T-helper 1 cell treated with Interleukin-12 subunit alpha and Interleukin-12 subunit beta and Interleukin-4 antibody, amounts not matched to agents 30 μg/mL and 1 μg/mL, for 36 hours (primary cell): ENCODE results near the gene SLC2A6.
"Not testable (repeated sequence)": the region's sequence is repeated elsewhere in the genome, so short reads cannot be mapped to it uniquely, and the experiment has no call there.

Source experiments
- H3K27ac Mint-ChIP-seq: one replicate; pipeline ENCODE4 v1.8.0; 2021; ENCODE audit warnings: mild to moderate bottlenecking, mixed read lengths
- H3K27me3 Mint-ChIP-seq: one replicate; pipeline ENCODE4 v1.8.0; 2021; ENCODE audit warnings: low read depth, mixed read lengths
- H3K36me3 Mint-ChIP-seq: one replicate; pipeline ENCODE4 v1.8.0; 2021; ENCODE audit warnings: low read depth, mixed read lengths
- H3K4me1 Mint-ChIP-seq: one replicate; pipeline ENCODE4 v1.8.0; 2021; ENCODE audit warnings: low read depth, mixed read lengths
- H3K4me3 Mint-ChIP-seq: one replicate; pipeline ENCODE4 v1.8.0; 2021; ENCODE audit warnings: mild to moderate bottlenecking, moderate library complexity, mixed read lengths
- H3K9me3 Mint-ChIP-seq: one replicate; pipeline ENCODE4 v1.8.0; 2021; ENCODE audit warnings: mixed read lengths

Gene SLC2A6

GRCh38 chr9:133457233-133457632, 21.7 kb downstream of the SLC2A6 start:
- H3K4me1 Mint-ChIP-seq: peaks cover 3% of the 10 kb centered on the region
- H3K27me3 Mint-ChIP-seq: peaks cover 11% of the 10 kb centered on the region
- no peaks in the 10 kb centered on the region for H3K36me3 Mint-ChIP-seq
- no peak overlapping the region for H3K4me3 Mint-ChIP-seq
- H3K9me3 Mint-ChIP-seq: no peaks in the 10 kb centered on the region
- H3K27ac Mint-ChIP-seq: no peak overlapping the region

GRCh38 chr9:133456409-133456808, 22.5 kb downstream of the SLC2A6 start:
- Mint-ChIP-seq H3K27me3 (peaks cover 7% of the 10 kb centered on the region), H3K27ac (no peak overlapping the region), H3K4me1 (peaks cover 3% of the 10 kb centered on the region), H3K36me3 (no peaks in the 10 kb centered on the region), H3K9me3 (no peaks in the 10 kb centered on the region), H3K4me3 (no peak overlapping the region)

DNA sequence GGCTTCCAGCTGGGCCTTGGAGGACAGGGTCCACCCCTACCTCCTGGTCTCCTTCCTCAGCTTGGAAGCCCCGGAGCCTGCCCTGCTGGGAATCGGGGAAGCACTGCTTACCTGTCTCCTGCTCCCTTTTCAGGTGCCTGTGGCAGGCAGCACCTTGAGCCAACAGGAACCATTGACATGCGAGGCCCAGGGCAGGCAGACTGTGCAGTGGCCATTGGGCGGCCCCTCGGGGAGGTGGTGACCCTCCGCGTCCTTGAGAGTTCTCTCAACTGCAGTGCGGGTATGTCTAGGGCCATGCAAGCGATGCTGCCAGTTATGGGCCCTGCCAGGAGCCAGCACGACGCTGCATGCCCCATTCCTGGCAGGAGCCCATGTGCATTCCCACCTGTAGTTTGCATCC, 23.0 kb downstream of the SLC2A6 start:
- H3K9me3 Mint-ChIP-seq: no peaks in the 10 kb centered on the region
- no peak overlapping the region for H3K27ac Mint-ChIP-seq
- no peak overlapping the region for H3K4me3 Mint-ChIP-seq
- H3K4me1 Mint-ChIP-seq: peaks cover 3% of the 10 kb centered on the region
- peaks cover 3% of the 10 kb centered on the region for H3K27me3 Mint-ChIP-seq
- no peaks in the 10 kb centered on the region for H3K36me3 Mint-ChIP-seq

DNA sequence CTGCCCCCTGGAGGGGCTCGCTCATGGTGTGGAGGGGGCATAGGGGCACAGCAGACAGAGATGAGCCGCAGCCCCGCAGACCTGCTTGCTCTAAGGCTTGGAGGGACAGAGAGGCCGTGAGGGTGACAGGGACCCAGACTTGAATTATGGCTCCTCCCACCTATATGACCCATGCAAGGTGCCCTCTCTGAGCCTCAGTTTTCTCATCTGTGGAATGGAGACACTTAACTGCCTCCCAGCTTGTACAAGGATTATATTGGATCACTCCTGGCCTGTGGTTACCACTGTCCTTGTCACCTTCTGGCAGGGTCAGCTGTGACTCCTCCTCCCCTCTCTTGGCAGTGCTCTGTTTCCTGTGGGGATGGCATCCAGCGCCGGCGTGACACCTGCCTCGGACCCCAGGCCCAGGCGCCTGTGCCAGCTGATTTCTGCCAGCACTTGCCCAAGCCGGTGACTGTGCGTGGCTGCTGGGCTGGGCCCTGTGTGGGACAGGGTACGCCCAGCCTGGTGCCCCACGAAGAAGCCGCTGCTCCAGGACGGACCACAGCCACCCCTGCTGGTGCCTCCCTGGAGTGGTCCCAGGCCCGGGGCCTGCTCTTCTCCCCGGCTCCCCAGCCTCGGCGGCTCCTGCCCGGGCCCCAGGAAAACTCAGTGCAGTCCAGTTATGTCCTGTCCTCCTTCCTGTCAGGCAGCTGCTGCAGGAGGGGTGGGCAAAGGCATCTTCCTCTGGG, 23.8 kb downstream of the SLC2A6 start:
- no peak overlapping the region for H3K4me3 Mint-ChIP-seq
- no peaks in the 10 kb centered on the region for H3K9me3 Mint-ChIP-seq
- H3K27ac Mint-ChIP-seq: no peak overlapping the region
- H3K27me3 Mint-ChIP-seq: no peaks in the 10 kb centered on the region
- H3K36me3 Mint-ChIP-seq: no peaks in the 10 kb centered on the region
- peaks cover 3% of the 10 kb centered on the region for H3K4me1 Mint-ChIP-seq

GRCh38 chr9:133454325-133454724, 24.6 kb downstream of the SLC2A6 start:
- Mint-ChIP-seq H3K4me1 (no peaks in the 10 kb centered on the region), H3K9me3 (no peaks in the 10 kb centered on the region), H3K36me3 (no peaks in the 10 kb centered on the region), H3K27ac (no peak overlapping the region), H3K27me3 (no peaks in the 10 kb centered on the region), H3K4me3 (no peak overlapping the region)

DNA sequence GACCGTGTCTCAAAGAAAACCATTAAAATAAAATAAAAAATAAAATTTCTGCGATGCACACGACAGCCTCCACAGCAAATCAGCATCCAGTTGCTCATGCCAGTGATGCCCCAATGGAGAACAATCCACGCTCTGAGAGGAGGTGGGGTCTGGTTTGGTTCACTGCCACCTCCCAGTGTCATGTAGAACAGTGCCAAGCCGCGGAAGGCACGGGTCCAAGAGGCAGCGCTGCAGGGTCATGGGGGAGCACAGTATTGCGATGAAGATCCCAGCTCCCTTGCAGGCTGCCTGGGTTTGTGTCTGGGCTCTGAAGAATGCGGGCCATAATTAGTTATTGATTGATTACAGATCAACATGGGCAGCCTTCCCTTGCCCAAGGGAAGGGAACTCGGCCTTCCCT, 25.2 kb downstream of the SLC2A6 start:
- Mint-ChIP-seq H3K27me3 (no peaks in the 10 kb centered on the region), H3K4me1 (no peaks in the 10 kb centered on the region), H3K9me3 (no peaks in the 10 kb centered on the region), H3K27ac (no peak overlapping the region), H3K4me3 (no peak overlapping the region), H3K36me3 (no peaks in the 10 kb centered on the region)

DNA sequence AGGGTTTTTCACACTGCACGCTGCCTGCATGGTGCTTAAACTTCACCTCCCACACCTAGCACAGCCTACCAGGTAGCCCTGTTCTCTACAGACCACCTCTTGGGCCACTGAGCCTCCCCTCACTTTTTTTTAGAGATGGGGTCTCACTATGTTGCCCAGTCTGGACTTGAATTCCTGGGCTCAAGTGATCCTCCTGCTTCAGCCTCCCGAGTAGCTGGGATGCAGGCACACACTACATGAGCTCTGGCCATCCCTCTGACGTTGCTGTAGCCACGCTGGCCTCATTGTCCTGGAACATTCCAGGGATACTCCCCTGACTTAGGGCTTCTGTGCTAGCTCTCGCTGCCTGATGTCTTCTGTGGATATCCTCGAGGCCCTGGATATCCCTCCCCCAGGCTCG, 26.3 kb downstream of the SLC2A6 start:
- Mint-ChIP-seq H3K4me1 (no peaks in the 10 kb centered on the region), H3K4me3 (no peak overlapping the region), H3K27ac (no peak overlapping the region), H3K36me3 (no peaks in the 10 kb centered on the region), H3K9me3 (no peaks in the 10 kb centered on the region), H3K27me3 (no peaks in the 10 kb centered on the region)

GRCh38 chr9:133451865-133452264, 27.0 kb downstream of the SLC2A6 start:
- H3K4me3 Mint-ChIP-seq, H3K9me3 Mint-ChIP-seq, H3K4me1 Mint-ChIP-seq, H3K27me3 Mint-ChIP-seq, H3K36me3 Mint-ChIP-seq, H3K27ac Mint-ChIP-seq: not testable (repeated sequence)

- H3K27me3 Mint-ChIP-seq: no peaks in the 10 kb centered on the region
- H3K9me3 Mint-ChIP-seq: no peaks in the 10 kb centered on the region
- H3K4me3 Mint-ChIP-seq: no peak overlapping the region
- no peaks in the 10 kb centered on the region for H3K4me1 Mint-ChIP-seq
- no peaks in the 10 kb centered on the region for H3K36me3 Mint-ChIP-seq
- no peak overlapping the region for H3K27ac Mint-ChIP-seq
These were observed 29.1 kb downstream of the SLC2A6 start for GRCh38 chr9:133449760-133450159.

DNA sequence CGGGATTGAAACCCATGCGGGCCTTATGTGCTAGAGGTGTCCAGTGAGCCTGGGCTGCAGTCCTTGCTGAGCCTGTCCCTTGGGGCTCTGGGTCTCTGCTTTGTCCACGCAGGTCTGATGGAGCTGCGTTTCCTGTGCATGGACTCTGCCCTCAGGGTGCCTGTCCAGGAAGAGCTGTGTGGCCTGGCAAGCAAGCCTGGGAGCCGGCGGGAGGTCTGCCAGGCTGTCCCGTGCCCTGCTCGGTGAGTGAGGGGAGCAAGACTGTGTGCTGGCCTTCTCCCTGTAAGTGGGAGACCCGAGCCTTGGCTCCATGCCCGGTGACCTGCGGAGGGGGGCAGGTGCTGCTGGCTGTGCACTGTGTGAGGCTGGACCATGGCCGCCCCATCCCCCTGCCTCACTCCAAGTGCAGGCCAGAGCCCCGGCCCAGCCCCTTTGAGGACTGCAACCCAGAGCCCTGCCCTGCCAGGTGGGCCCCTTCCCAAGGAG, 30.4 kb downstream of the SLC2A6 start:
- no peak overlapping the region for H3K27ac Mint-ChIP-seq
- no peaks in the 10 kb centered on the region for H3K9me3 Mint-ChIP-seq
- H3K4me1 Mint-ChIP-seq: no peaks in the 10 kb centered on the region
- H3K36me3 Mint-ChIP-seq: no peaks in the 10 kb centered on the region
- H3K27me3 Mint-ChIP-seq: no peaks in the 10 kb centered on the region
- no peak overlapping the region for H3K4me3 Mint-ChIP-seq

- no peaks in the 10 kb centered on the region for H3K36me3 Mint-ChIP-seq
- H3K9me3 Mint-ChIP-seq: no peaks in the 10 kb centered on the region
- H3K4me1 Mint-ChIP-seq: no peaks in the 10 kb centered on the region
- H3K27ac Mint-ChIP-seq: no peak overlapping the region
- no peak overlapping the region for H3K4me3 Mint-ChIP-seq
- no peaks in the 10 kb centered on the region for H3K27me3 Mint-ChIP-seq
These were observed 33.5 kb downstream of the SLC2A6 start for GRCh38 chr9:133445293-133445969.

DNA sequence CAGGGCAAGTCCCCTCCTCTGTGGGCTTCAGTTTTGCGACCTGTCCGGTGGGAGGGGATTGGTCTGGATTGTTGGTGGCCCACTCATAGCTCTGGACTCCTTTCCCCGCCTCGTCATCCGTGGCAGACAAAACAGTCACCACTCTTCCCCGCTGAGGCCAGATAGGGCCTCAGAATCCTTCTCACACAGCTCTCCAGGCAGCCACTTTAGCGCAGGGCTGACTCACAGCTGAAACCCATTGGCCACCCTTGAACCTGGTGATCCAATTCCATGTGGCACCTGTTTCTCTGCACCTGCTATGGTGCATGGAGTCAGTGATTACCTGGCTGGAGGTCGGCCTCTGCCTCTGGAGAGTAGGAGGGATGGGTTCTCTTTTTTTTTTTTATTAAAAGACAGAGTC, 34.9 kb downstream of the SLC2A6 start:
- Mint-ChIP-seq H3K4me1 (no peaks in the 10 kb centered on the region), H3K27me3 (no peaks in the 10 kb centered on the region), H3K27ac (no peak overlapping the region), H3K9me3 (no peaks in the 10 kb centered on the region), H3K4me3 (no peak overlapping the region), H3K36me3 (no peaks in the 10 kb centered on the region)

DNA sequence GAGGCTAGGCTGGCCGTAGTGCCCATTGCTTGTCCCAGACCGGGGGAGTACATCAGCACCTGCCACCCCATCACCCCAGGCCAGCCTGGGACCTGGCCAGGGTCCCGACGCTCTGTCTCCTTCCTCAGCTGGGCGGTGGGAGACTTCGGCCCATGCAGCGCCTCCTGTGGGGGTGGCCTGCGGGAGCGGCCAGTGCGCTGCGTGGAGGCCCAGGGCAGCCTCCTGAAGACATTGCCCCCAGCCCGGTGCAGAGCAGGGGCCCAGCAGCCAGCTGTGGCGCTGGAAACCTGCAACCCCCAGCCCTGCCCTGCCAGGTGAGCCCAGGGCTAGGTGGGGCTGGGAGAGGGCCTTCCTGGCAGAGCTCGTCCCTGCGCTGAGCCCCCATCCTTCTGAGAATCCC, 35.7 kb downstream of the SLC2A6 start:
- Mint-ChIP-seq H3K27me3 (no peaks in the 10 kb centered on the region), H3K27ac (no peak overlapping the region)

GRCh38 chr9:133441571-133441970, 37.3 kb downstream of the SLC2A6 start:
- Mint-ChIP-seq H3K27ac (no peak overlapping the region), H3K9me3 (no peaks in the 10 kb centered on the region), H3K27me3 (no peaks in the 10 kb centered on the region), H3K36me3 (no peaks in the 10 kb centered on the region), H3K4me3 (no peak overlapping the region), H3K4me1 (no peaks in the 10 kb centered on the region)

More for the DNA sequence above, 35.7 kb downstream of the SLC2A6 start:
- Mint-ChIP-seq H3K9me3 (no peaks in the 10 kb centered on the region), H3K36me3 (no peaks in the 10 kb centered on the region), H3K4me1 (no peaks in the 10 kb centered on the region), H3K4me3 (no peak overlapping the region)

- Mint-ChIP-seq H3K4me1 (no peaks in the 10 kb centered on the region), H3K4me3 (no peak overlapping the region), H3K27me3 (no peaks in the 10 kb centered on the region), H3K27ac (no peak overlapping the region), H3K9me3 (no peaks in the 10 kb centered on the region), H3K36me3 (no peaks in the 10 kb centered on the region)
These were observed 38.0 kb downstream of the SLC2A6 start for GRCh38 chr9:133440874-133441273.
